Coronary artery (tissue), 2 donors: Measurements from ENCODE around the gene CNOT10.
A peak's percentile ranks its signal among the peaks of the same experiment; 100 is the strongest.

Experiments
- DNase-seq: peaks from one replicate; pipeline ENCODE4 v3.0.0-alpha.2; 2017; ENCODE audit warnings: low spot score
- H3K27ac ChIP-seq, 2 donors: fragments of 200-600 bp; sonication (generic); one replicate each; pipeline ENCODE4 v1.5.1; 2016 to 2019
- H3K4me3 ChIP-seq: fragments of 200-600 bp; sonication (generic); 2 replicates; pipeline ENCODE4 v1.5.1; 2016; ENCODE audit warnings: mild to moderate bottlenecking, moderate library complexity
- CTCF ChIP-seq: fragments of 200-600 bp; sonication (generic); IDR thresholded peaks from one replicate; pipeline ENCODE4 v1.5.1; 2019; ENCODE audit warnings: antibody characterized with exemption

Gene CNOT10

DNA sequence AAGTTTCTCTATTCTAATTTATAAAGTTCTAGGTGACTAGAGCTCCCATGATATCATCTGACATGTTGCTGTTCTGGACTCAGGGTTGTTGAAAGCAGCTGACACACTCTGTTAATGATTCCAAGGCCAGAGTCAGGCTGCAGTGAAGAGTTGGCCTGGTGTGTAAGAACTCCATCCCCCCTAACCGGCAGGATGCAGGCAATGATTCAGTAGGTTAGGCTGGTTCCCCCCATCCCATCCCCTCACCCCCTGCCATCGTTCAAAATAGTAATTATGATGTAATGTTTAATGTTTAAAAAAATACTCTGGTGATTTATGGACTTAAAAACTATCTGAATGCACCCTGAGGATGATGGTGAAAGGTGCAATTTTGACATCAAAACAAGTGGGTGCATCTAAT is 128.2 kb downstream of the CNOT10 start:
- no peak overlapping the region for H3K27ac ChIP-seq

GRCh38 chr3:32814361-32814760 is 129.4 kb downstream of the CNOT10 start:
- no peak overlapping the region for H3K4me3 ChIP-seq
- no peak for DNase-seq
- no peak overlapping the region for H3K27ac ChIP-seq
- no peak for TF ChIP-seq CTCF

More for the DNA sequence above, 128.2 kb downstream of the CNOT10 start:
- TF ChIP-seq CTCF = no peak
- H3K4me3 ChIP-seq = no peak overlapping the region
- DNase-seq = no peak

GRCh38 chr3:32815841-32816438 is 131.0 kb downstream of the CNOT10 start:
- DNase-seq = no peak
- no peak for TF ChIP-seq CTCF
- no peak overlapping the region for H3K27ac ChIP-seq
- peak overlapping the region; percentile 64 for H3K4me3 ChIP-seq

- Histone ChIP-seq H3K4me3 (peak overlapping the region; percentile 64), H3K27ac (no peak overlapping the region)
- no peak for TF ChIP-seq CTCF
- no peak for DNase-seq
Measured at GRCh38 chr3:32816439-32817256, 131.7 kb downstream of the CNOT10 start.

- TF ChIP-seq CTCF = no peak
- H3K4me3 ChIP-seq = peak overlapping the region; percentile 64
- H3K27ac ChIP-seq = no peak overlapping the region
- no peak for DNase-seq
Measured at GRCh38 chr3:32817257-32817557, 132.2 kb downstream of the CNOT10 start.

DNA sequence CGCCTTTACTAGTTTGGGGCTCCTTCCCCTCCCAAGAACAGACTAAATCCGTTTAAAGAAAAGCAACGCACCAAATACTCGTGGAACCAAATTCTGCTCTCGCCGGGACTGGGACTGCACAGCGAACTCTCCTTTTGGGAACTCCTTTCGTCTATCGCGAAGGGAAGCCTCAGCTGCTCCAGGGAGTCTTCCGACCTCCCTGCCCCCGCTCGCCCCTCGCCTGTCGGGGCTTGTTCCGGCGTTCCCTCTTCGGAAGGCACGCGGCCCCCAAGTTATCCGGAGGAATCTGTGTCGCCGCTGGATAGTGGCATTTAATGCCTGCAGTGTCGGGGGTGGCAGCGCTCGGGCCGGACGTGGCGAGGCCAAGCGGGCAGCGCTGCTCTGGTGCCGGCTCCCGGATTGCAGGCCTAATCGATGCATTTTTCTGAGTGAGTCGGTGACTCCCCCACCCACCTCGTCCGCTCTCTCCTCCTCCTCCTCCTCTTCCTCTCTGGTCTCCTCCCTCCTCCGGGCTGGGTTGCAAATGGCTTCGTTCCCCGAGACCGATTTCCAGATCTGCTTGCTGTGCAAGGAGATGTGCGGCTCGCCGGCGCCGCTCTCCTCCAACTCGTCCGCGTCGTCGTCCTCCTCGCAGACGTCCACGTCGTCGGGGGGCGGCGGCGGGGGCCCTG is 132.7 kb downstream of the CNOT10 start, which contains the start of gene TRIM71:
TSS of gene TRIM71 (plus strand) at position 440 of the 671 bp plus-strand sequence. CDS start at position 524, 84 bp downstream.
- TF ChIP-seq CTCF = no peak
- H3K4me3 ChIP-seq = peak within 1 kb of the TSS; percentile 64
- no peak for DNase-seq
- no peak within 1 kb of the TSS for H3K27ac ChIP-seq
